ENCODE measurements around the gene HELZ. TPM values are rescaled to one million over a fixed set of nuclear protein-coding genes. Genes with fewer than 3 reads are reported as not detected.

Gene HELZ
- polyA plus RNA-seq, 1 of the 3 experiments (the other 2 are of a cell fraction): 4.3 TPM

DNA sequence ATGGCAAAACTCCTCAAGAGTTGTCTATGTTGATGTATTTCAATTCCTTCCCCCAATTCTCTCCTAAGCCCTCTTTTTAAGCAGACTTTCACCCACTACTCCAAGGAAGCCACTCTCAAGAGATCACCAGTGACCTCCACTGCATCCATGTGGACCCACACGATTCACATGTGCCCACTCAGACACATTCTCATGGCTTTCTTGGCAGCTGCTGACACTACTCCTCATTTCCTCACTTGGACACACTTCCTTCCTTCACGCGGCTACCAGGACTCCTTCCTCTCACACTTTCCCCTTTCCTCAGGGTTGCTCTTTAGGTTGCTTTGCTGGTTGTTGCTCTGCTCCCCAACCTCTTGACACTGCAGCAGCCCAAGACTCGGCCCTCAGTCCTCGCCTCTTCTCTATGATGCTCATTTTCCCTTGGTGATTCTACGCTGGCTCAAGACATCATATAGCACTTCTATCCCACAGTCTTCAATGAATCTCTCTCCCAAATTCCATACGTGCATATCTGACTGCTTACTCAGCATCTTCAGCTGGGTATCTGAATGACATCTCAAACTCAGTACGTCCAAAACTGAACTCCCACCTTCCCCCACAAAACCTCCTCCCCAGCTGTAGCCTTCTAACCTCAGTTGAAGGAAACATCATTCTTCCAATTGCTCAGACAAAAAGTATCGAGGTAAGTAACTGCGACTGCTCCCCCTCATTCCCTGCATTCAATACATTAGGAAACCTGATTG is 28.2 kb downstream of the HELZ start:
- Histone ChIP-seq H3K27me3 (ENCODE audit: insufficient read depth) (no peaks in the 10 kb centered on the region), H3K4me2 (no peak overlapping the region), H3F3A (replicated peaks; ENCODE audit: insufficient read depth) (no peaks in the 10 kb centered on the region), H3K9ac (no peak overlapping the region), H3K9me2 (no peaks in the 10 kb centered on the region), H3K79me2 (ENCODE audit: insufficient read depth) (peaks cover 31% of the 10 kb centered on the region; the same call in 1 of the 2 replicates), H2AFZ (ENCODE audit: low read depth) (no peak overlapping the region), H3K9me3 (no peaks in the 10 kb centered on the region), H4K20me1 (ENCODE audit: insufficient read depth) (peaks cover 11% of the 10 kb centered on the region; the same call in 1 of the 2 replicates), H3K27ac (ENCODE audit: low read depth in 2 of 2, low read length in 1 of 2) (no peak overlapping the region), H3K4me1 (ENCODE audit: control insufficient read depth in 1 of 2, insufficient read depth in 2 of 2, low read depth in 1 of 2, low read length in 1 of 2) (peaks cover 25 to 27% of the 10 kb centered on the region in 2 experiments), H3K4me3 (ENCODE audit: low read depth in 2 of 2, low read length in 1 of 2) (no peak overlapping the region), H3K36me3 (replicated peaks in 1 of 2; ENCODE audit: control insufficient read depth in 1 of 2, insufficient read depth in 2 of 2, low read length in 1 of 2) (peaks cover 20 to 39% of the 10 kb centered on the region in 2 experiments)
- WGBS (ENCODE audit: low lambda C conversion rate): 93% methylated on average over 10 of the region's 10 CpGs
- POLR2A ChIA-PET: interaction anchor here (0.7 kb wide), 1 partner anchor 12 kb away, joined by 3 read pairs; no protein-coding TSS in a partner anchor
- CTCF ChIA-PET: interaction anchor here (0.6 to 10.9 kb wide), 3 partner anchors 15 to 65 kb away, joined by 3 to 79 read pairs (median 3); no protein-coding TSS in a partner anchor
- DNase-seq: no peak
- TF ChIP-seq GABPA (IDR thresholded peaks at IDR 0.05; ENCODE audit: low read depth): no peak
- no peak for TF ChIP-seq FOXJ3 (CRISPR knock-in tag; IDR thresholded peaks at IDR 0.05)

DNA sequence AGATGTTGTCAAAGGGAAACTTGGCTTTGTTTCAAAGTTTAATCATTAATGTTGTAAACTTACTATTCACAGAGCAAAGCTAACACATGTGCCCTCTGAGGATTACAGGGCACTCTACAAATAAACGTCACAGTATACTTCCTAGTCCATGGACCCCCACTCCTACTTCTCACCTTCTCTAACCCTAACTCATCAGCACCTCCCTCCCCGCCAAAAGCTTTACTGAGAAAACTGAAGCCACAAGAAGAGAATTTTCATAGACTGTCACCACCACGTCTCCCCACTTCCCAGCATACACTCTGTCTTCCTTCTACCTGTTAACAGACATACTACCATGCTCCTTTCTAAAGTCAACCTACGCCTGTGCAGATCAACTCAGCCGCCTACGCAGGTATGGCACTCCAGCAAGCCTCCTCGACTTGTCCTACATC is 29.0 kb downstream of the HELZ start:
- Histone ChIP-seq H3K27ac (ENCODE audit: low read depth in 2 of 2, low read length in 1 of 2) (no peak overlapping the region; a peak in 1 of 4 replicates), H3K79me2 (ENCODE audit: insufficient read depth) (peaks cover 26% of the 10 kb centered on the region; the same call in 1 of the 2 replicates), H3K4me3 (ENCODE audit: low read depth in 2 of 2, low read length in 1 of 2) (no peak overlapping the region), H3K9ac (no peak overlapping the region), H4K20me1 (ENCODE audit: insufficient read depth) (0 out of 2 replicates have a peak, but pooled peaks cover 5% of the 10 kb centered on the region), H3F3A (replicated peaks; ENCODE audit: insufficient read depth) (peaks cover 4% of the 10 kb centered on the region), H2AFZ (ENCODE audit: low read depth) (no peak overlapping the region), H3K4me1 (ENCODE audit: control insufficient read depth in 1 of 2, insufficient read depth in 2 of 2, low read depth in 1 of 2, low read length in 1 of 2) (peaks cover 20 to 27% of the 10 kb centered on the region in 2 experiments), H3K4me2 (no peak overlapping the region), H3K9me3 (no peaks in the 10 kb centered on the region), H3K27me3 (ENCODE audit: insufficient read depth) (no peaks in the 10 kb centered on the region), H3K36me3 (replicated peaks in 1 of 2; ENCODE audit: control insufficient read depth in 1 of 2, insufficient read depth in 2 of 2, low read length in 1 of 2) (peaks cover 20 to 39% of the 10 kb centered on the region in 2 experiments), H3K9me2 (no peaks in the 10 kb centered on the region)
- TF ChIP-seq, protein P1, sequence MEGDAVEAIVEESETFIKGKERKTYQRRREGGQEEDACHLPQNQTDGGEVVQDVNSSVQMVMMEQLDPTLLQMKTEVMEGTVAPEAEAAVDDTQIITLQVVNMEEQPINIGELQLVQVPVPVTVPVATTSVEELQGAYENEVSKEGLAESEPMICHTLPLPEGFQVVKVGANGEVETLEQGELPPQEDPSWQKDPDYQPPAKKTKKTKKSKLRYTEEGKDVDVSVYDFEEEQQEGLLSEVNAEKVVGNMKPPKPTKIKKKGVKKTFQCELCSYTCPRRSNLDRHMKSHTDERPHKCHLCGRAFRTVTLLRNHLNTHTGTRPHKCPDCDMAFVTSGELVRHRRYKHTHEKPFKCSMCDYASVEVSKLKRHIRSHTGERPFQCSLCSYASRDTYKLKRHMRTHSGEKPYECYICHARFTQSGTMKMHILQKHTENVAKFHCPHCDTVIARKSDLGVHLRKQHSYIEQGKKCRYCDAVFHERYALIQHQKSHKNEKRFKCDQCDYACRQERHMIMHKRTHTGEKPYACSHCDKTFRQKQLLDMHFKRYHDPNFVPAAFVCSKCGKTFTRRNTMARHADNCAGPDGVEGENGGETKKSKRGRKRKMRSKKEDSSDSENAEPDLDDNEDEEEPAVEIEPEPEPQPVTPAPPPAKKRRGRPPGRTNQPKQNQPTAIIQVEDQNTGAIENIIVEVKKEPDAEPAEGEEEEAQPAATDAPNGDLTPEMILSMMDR (IDR thresholded peaks at IDR 0.05): no peak
- TF ChIP-seq NFIC (IDR thresholded peaks at IDR 0.05; ENCODE audit: borderline replicate concordance): no peak
- TF ChIP-seq NRF1 (IDR thresholded peaks at IDR 0.05; ENCODE audit: low read depth, low read length): no peak
- TF ChIP-seq, protein P2, sequence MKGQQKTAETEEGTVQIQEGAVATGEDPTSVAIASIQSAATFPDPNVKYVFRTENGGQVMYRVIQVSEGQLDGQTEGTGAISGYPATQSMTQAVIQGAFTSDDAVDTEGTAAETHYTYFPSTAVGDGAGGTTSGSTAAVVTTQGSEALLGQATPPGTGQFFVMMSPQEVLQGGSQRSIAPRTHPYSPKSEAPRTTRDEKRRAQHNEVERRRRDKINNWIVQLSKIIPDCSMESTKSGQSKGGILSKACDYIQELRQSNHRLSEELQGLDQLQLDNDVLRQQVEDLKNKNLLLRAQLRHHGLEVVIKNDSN (IDR thresholded peaks at IDR 0.05; ENCODE audit: borderline replicate concordance, low read depth): no peak
- no peak for TF ChIP-seq FOXM1 (IDR thresholded peaks at IDR 0.05; ENCODE audit: low read depth)
- TF ChIP-seq GATA2 (CRISPR knock-in tag; IDR thresholded peaks at IDR 0.05): no peak
- TF ChIP-seq, protein P3, sequence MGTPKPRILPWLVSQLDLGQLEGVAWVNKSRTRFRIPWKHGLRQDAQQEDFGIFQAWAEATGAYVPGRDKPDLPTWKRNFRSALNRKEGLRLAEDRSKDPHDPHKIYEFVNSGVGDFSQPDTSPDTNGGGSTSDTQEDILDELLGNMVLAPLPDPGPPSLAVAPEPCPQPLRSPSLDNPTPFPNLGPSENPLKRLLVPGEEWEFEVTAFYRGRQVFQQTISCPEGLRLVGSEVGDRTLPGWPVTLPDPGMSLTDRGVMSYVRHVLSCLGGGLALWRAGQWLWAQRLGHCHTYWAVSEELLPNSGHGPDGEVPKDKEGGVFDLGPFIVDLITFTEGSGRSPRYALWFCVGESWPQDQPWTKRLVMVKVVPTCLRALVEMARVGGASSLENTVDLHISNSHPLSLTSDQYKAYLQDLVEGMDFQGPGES (IDR thresholded peaks at IDR 0.05; ENCODE audit: low read depth, low read length): no peak
- no peak for TF ChIP-seq FOXJ3 (CRISPR knock-in tag; IDR thresholded peaks at IDR 0.05)
- no peak for DNase-seq
- POLR2A ChIA-PET: interaction anchor here (0.7 kb wide), 1 partner anchor 12 kb away, joined by 3 read pairs; no protein-coding TSS in a partner anchor
- 87% methylated on average over 7 of the region's 7 CpGs for WGBS (ENCODE audit: low lambda C conversion rate)
- CTCF ChIA-PET: interaction anchor here (1.0 to 10.9 kb wide), 3 partner anchors 14 to 66 kb away, joined by 3 to 79 read pairs (median 3); no protein-coding TSS in a partner anchor
